ENCODE results near the gene GALNT18. TPM values are rescaled to one million over a fixed set of nuclear protein-coding genes. Genes with fewer than 3 reads are reported as not detected.
"Not testable (repeated sequence)": the region's sequence is repeated elsewhere in the genome, so short reads cannot be mapped to it uniquely, and the experiment has no call there.

GALNT18 gene
- total RNA-seq, 1 donor from 2014 or later, result 15.6 TPM

DNA sequence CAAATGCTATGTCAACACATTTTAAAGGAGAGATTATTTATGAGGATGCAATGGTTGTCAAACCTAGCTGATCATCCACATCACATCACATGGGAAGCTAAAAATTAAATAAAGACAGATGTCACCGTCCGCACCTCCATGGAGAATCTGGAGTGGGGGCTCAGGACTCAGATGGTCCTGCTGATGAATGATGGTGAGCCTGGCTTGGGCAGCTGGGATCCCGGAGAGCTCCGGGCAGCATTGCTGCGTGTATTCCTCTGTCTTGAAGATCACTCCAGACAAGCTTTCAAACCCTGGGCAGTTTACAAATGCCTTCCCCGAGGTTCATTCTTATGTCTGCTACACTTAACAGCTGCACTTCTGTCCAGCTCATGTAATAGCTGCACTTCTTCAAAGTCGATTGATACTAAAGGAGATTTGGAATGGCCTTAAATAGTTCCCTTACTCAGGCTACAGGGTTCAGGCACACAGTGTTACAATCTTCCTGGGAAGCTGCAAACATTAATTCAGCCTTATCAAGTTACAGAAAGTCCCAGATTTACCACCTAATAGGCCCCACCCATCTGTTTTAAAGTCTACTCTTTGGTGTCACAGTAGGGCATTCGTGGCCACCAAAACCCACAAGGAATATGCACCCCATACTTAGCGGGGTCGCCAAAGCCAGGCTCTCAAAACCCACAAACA lies 234.0 kb downstream of the GALNT18 start:
- no peak for DNase-seq (ENCODE audit: low read depth)

DNA sequence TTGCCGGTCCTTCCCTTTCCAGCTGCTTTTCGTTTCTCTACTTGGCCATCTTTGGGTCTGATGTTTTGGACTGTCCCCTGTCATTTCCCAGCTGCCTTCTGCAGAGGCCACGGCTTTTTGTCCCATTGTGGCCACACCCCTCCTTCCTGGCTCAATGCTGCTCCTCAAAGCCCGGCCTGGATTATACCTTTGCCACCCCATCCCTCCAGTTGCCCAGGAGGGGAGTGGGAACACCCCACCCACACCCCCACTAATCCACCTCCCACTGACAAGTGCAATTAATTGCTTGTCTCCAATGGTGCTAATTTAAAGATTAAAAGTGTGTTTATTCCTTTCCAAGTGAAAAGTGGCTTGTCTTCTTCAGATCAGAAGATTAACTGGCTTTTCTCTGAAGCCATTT lies 234.6 kb downstream of the GALNT18 start:
- DNase-seq (ENCODE audit: low read depth), result no peak

DNA sequence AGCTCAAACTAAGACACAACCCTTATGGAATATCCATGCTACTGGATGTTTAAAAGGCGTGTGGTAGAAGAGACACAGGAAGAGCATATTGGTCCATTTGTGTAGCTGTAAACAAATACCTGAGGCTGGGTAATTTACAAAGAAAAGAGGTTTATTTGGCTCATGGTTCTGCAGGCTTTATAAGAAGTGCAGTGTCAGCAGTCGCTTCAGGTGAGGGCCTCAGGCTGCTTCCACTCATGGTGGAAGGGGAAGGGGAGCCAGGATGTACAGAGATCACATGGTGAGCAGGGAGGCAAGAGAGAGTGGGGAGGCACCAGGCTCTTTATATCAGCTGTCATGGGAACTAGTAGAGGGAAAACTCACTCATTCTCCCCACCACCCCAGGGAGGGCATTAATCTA lies 237.0 kb downstream of the GALNT18 start:
- DNase-seq (ENCODE audit: low read depth), result no peak

DNA sequence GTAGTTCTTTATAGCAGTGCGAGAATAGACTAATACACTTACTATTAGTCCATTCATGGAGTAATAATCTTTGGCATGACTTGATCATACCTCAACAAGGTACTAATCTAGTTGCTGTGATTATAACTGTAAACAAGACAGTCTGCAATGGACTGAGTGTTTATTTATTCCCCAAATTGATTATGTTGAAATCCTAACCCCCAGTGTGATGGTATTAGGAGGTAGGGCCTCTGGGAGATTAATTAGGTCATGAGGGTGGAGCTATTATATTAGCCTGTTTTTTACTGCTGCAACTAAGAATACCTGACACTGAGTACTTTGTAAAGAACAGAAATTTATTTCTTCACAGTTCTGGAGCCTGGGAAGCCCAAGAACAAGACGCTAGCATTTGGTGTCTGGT lies 237.8 kb downstream of the GALNT18 start:
- DNase-seq (ENCODE audit: low read depth), result no peak

DNA sequence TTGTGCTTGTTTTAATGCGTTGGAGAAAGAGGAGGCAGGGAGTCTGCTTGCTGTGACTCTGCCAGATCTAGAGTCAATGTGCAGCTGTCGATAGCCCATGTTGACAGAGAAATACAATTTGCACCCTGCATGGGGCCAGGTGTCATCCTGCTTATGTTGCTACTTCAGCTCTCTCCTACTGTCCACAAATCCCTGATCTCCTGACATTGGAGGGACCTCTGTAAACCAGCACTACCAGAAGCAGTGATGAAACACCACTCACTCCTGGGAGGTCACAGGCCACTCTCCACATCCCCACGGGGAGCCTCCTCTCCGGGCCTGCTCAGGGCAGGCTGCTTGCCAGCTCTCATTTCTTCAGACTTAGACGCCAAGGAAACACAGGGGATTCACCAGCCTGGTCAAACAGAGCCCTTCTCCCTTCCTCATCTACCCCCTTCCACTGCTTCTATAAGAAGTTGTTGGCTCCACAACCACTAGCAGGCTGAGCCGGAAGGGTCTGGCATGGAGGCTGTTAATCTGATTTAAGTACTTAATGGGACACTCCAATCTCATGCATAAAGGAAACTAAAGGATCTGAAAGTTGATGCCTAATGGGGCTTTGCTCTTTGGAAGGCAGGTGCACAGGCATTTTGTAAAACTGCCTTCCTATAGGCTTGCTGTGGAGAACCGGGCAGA lies 238.8 kb downstream of the GALNT18 start:
- DNase-seq (ENCODE audit: low read depth), result no peak

DNA sequence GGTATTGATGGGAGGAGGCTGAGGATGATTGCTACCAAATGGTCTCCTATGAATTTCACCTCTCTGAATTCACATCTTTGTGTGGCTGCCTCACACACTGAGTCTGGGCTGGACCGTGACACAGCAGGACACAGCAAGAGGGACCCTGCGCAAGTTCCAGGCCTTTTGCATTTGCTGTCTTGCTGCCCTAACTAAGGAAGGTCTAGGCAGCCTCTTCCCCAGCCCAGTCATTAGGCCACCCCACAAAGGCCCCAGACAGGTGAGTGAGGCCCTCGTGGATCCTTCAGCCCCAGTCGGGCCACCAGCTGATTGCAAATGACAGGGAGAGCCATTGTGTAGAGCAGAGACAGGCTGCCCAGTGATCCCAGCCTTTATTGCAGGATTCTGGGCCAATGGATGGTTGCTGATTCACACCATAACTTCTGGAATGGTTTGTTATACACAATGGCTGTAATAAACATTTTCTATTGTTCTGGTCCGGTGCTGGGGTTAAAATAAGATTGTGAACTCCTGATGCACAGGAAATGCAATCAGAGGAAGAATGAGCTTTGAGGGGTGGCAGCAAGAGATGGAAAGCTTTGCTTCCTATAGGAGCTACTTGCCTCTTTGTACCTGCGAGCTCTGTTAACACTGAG lies 240.2 kb downstream of the GALNT18 start:
- no peak for DNase-seq (ENCODE audit: low read depth)

DNA sequence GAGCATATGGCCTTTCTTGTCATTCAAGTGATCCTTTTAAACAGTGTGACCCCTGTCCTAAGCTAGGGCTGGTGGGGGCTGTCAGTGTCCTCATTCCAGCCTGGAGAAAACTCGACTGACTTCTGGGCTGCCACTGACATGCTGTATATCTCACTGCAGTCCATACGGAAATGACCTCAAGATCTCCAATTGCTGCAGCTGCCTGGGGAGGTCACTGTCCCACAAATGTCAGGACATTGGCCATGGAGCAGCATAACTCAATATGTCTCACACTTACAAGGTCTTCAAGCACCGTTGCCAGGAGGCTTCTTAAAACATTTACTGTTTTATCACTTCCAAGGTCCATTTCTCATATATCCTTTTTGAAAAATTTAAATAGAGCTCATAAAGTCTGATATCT lies 240.9 kb downstream of the GALNT18 start:
- DNase-seq (ENCODE audit: low read depth), result no peak

DNA sequence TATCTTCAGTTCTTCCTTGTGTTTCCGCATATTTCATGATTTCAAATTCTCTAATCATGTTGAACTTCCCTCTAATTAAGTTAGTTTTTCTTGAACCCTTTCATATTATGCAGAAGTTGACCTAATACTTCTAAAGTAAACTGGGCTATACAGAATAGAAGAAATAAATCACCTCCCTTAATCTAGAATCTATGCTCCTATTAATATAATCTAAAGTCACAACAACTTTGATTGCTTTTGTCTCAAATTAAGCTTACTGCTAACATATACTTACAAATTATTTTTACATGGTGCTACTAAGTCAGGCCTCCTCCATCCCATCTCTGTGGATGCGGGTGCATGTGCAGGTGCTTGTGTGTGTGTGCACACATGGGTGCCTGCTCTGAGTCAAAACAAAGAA lies 241.5 kb downstream of the GALNT18 start:
- no peak for DNase-seq (ENCODE audit: low read depth)

DNA sequence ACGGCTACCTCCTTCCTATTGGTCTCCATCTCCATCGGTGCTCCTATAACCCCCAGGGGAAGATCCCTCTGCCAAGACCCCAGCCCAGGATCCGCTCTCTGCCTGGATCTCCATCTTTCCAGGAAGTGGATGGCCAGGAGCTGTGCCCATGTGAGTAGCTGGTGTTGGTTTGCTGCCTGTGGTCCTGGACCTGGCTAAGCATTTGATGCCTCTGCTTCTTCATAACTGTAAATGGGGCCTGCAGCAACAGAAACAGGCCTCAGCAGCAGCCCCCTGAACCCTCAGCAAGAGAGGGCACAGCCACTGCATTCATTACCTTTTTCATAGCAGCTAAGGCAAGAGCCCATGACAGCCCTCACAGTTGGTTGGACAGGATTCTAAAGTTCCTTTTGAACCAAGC lies 242.1 kb downstream of the GALNT18 start:
- DNase-seq (ENCODE audit: low read depth), result no peak

DNA sequence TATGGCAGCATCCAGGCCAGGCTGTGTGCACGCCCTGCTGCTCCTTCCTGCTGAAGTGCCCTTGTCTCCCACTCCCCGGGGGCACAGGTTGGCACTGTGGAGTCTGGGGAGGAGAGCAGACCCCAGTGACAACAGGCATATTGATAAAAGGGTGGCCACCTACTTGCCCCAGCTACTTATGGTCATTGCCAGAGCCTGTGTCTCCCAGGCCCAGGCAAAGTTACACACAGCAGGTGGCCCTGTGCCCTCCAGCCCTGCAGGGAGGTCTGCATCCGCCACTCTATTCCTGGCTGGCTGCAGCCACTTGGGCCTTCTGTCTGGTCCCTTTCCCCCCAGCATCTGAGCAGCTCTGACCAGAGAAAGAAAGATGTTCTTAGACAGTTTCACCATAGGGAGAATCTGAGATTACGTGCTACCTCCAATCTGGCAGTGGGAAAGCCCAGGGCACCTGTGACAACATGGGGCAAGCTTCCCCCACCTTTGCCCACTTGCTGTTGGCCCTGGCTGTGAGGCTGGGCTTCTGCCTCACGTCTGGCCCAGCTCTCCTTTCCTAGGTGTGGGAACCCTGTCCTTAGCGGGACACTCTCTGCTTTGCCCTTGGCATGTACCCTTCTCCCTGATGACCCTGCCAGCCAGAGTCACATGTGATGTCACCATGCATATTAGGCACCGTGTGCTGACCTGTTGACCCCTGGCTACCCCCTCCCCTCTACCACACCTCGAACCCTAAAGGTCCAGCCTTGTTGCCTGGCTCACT lies 243.4 kb downstream of the GALNT18 start:
- no peak for DNase-seq (ENCODE audit: low read depth)

DNA sequence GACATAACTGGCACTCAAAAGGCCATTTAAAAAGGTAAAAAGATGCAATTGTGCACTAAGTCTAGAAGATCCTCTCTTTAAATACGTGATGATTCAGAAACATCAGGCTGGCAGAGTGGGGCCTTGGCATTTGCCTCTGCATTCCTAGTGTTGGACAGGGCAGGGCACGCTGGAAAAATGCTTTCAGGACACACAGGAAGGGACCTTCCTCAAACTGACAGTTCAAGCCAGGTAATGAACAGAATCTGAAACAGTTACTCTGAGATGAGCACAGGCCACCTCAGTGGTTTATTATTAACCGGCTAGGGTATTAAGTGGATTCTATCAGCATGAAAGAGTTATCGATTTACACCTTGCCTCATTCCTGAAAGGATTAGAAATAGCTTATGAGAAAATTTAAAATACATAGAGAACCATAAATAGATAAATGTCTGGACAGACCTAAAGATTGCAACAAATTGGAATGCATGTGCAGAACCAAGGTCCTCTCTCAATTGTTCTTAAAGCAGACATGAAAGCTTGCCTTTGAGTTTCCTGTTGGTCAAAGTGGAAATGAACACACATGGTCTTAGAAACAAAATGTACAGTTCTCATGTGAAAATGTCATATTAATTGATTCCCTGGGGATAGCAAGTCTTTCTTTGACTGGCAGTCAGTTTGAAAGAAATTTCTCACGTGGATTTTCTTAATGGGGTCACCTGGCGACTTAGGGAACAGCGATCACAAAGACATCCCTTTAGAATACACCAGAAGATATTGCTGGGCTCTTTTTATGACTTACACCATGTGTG lies 247.3 kb downstream of the GALNT18 start:
- peak; percentile 28 for DNase-seq (ENCODE audit: low read depth)

DNA sequence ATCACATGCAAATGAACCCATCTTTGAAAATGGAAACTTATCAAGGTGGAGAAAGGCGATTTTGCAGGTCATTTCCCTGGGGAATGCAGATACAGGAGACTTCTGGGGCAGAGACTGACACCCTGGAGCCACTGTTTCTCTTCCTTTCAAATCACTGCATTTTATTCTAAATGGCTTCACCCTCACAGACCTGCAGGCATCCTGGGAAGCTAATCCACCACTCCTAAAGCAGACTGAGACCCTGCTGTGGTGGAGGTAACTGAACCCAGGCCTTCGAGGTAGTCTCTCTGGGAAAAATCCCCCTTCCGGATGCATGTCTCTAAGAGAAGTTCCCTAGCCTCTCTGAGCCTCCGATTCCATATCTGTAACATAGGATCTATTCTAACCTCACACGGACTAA lies 247.9 kb downstream of the GALNT18 start:
- DNase-seq (ENCODE audit: low read depth), result no peak

DNA sequence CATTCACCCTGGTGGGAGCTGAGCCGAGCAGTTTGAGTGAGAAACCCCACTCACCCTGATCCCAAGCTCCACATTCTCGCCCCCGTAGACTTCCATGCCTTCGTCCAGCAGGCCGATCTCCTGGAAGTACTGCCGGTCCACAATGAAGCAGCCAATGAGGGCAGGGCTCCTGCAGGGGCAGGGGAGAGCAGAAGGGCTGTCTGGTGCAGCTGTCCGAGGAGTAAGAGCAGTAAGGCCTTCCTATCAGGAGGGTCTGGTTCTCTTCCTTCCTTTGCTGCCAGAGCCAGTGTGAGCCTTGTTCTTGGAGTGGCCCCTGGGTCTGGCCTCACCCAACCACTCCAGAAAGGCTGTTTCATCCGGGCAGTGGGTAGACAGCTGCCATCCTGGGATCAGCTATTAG lies 249.3 kb downstream of the GALNT18 start:
- DNase-seq (ENCODE audit: low read depth), result no peak

DNA sequence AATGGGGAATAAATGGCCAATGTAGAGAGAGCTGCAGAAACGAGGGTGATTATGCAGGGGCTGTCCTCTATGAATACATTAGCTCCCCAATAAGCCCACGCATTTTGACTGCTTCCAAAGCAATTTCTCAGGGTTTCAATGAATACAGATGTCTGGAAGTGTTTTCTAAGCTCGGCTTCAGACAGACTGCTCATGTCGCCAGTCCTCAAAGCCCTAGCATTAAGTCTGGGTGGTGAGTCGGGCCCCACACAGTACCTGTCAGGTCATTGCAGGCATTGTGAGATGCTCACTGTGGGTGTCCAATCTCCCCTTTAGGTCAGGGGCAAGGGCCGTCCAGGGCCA lies 250.9 kb downstream of the GALNT18 start:
- DNase-seq (ENCODE audit: low read depth), result no peak

DNA sequence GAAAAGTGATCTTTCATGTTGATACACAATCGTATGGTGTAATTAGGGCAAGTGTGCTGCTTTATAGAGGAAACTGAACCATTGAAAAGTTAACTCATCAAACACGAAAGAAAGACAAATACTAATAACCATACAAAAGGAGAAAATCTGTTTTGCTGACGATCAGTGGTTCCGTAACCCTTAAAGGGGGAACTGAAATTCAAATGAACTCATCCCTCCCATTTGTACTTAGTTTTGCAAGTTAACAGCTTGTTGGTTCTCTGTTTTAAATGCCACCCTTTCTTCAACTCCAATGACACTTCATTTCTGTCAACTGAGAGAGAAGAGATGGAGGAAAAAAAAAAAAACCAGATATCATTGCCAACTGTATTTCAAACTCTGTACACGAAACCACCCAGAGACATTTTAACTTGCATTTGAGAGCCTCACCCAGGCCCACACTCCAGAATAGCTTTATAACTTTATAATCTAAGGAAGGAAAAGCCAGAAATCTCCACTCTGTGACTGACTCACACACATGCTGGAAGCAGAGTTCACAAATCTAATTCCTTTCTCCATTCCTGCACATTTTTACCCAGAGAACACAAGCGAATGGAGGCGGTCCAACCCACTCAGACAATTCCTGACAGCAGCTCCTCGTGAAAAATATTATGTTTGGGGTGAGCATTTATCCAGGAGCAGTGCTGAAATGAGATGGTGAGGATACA lies 251.4 kb downstream of the GALNT18 start:
- no peak for DNase-seq (ENCODE audit: low read depth)

DNA sequence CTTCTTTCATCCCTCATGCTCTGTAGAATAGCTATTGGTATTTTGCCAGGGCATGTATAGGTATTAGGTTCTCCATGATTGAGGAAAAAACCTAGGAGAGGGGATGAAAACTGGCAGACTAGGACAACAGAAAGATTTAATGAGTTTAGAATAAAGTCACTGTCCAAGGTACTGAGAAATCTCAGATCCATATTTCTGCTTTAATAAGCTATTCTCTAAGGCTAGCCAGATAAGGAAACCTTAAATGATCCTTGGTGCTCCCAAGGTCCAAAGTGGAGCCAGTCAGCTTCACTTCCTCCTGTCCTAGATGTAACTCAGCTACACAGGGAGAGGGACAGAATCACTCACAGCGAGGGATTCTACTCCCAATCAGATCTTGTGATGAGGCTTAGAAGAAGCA lies 255.0 kb downstream of the GALNT18 start:
- no peak for DNase-seq (ENCODE audit: low read depth)

DNA sequence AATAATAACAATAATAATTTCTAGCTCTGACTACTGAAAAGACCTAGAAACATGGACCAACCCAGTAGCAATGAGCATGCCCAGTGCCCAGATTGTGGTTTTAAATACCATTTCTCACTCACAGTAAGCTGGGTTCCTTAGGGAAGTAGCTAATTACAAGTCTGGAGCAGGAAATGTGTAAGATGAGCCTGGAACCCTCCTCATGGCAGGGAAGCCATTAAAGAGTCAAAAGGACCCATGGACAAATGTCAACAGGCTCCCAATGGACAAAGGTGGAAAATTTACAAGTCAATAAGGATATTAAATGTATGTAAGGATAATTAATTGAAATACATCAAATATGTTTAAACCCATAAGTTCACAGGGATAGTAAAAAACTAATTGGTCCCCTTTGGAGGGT lies 258.1 kb downstream of the GALNT18 start:
- no peak for DNase-seq (ENCODE audit: low read depth)

DNA sequence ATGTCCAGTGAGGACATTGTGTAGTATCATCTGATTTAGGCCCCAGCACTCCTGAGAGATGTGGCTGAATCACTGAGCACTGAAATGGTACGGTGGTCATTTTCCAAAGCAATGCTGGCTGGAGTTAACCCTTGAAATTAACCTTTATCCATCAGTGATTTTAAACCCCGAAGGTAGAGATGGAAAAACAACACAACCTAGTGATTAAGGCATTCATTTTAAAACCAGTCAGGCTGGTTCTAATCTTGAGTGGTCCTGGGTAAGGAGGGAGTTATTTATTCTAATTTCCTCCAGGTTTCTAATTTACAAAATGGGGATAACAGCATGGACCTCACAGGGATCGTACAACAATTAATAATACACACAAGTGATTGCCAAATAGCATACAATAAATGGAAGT lies 262.2 kb downstream of the GALNT18 start:
- DNase-seq (ENCODE audit: low read depth), result peak; percentile 49

DNA sequence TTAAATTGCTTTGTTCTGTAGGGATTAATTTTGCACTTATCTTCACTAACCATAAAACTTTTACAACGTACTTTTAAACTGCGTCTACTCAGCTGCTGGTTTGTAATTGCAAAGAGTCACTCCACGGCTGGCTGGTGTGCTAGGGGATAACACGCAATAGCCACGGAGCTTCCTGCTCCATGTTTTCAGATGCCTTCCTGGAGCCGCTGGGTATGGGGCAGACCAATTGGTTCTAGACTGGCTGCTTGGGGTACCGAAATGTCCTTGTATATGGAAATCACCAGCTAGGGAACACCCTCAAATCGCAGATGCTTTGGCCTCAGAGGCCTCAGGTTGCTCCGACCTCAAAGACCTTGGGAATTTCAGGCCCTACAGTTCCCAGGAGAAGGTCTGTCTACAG lies 265.0 kb downstream of the GALNT18 start:
- no peak for DNase-seq (ENCODE audit: low read depth)

DNA sequence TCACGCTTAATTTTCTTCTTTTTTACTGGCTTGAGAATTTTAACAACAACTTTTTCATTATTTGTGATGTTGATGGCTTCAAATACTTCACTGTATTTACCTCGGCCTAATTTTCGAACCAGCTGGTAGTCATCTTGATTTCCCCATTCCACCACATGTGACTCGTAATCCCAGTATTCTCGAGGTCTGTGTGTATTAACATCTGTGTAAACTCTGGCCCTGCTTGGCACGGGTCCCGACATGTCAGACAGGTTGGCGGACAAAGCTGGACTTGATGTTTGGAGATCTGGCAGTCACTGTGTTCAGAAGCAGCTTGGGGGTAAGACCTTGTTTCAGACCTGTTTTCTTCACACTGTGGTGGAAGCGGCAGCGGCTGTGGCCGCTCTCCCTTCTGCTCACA lies 268.9 kb downstream of the GALNT18 start, which contains the start of gene CSNK2A3:
CSNK2A3 (minus strand) TSS at position 373 of the 400 bp plus-strand sequence; CDS start at position 242, 131 bp downstream.
- DNase-seq (ENCODE audit: low read depth), result not testable (repeated sequence)

DNA sequence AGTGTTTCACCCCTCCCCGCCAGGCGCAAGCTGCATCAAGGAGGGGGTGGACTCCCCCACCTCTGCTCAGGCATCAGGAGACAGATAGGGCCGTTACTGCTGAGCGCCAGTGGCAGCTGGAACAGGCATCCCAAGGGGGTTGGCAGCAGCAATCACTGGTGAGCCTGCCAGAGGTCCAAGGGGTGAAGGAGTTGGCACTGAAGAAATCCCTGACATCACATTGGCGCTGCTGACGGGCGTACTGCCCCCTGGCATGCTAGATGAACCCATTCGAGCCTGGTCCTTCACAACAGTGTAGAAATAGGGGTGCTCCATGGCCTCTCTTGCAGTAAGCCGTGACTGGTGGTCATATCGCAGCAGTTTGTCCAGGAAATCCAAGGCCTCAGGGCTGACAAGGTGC lies 270.0 kb downstream of the GALNT18 start:
- DNase-seq (ENCODE audit: low read depth), result not testable (repeated sequence)

Measured in renal cortical epithelial cell (primary cell).